Effector memory CD4-positive, alpha-beta T cell (primary cell): ENCODE results near the gene TIMM44.
A peak's percentile ranks its signal among the peaks of the same experiment; 100 is the strongest.

Experiments used
- DNase-seq, 3 donors: peaks; one replicate each; pipeline ENCODE4 v3.0.0-alpha.2; 2020
- H3K27ac ChIP-seq: 2 replicates; pipeline ENCODE4 v1.7.0; 2013; ENCODE audit warnings: mild to moderate bottlenecking, low read length, moderate library complexity; ENCODE audit not compliant: insufficient read depth, poor library complexity, severe bottlenecking
- H3K27me3 ChIP-seq: replicated peaks from 2 replicates; pipeline ENCODE4 v1.7.0; 2013; ENCODE audit warnings: mild to moderate bottlenecking, low read length; ENCODE audit not compliant: insufficient read depth, control insufficient read depth, poor library complexity, severe bottlenecking
- H3K36me3 ChIP-seq: 2 replicates; pipeline ENCODE4 v1.7.0; 2013; ENCODE audit warnings: mild to moderate bottlenecking, low read length, moderate library complexity; ENCODE audit not compliant: control insufficient read depth, insufficient read depth
- H3K4me1 ChIP-seq: 2 replicates; pipeline ENCODE4 v1.7.0; 2013; ENCODE audit warnings: low read length, mild to moderate bottlenecking; ENCODE audit not compliant: control insufficient read depth, insufficient read depth, poor library complexity, severe bottlenecking
- H3K4me3 ChIP-seq: 2 replicates; pipeline ENCODE4 v1.7.0; 2013; ENCODE audit warnings: low read length, low read depth, mild to moderate bottlenecking; ENCODE audit not compliant: insufficient read depth, poor library complexity, severe bottlenecking
- H3K9me3 ChIP-seq: 2 replicates; pipeline ENCODE4 v1.7.0; 2013; ENCODE audit warnings: mild to moderate bottlenecking, low read length, moderate library complexity; ENCODE audit not compliant: control insufficient read depth

Gene TIMM44

GRCh38 chr19:7926021-7926726, 17.3 kb downstream of the TIMM44 start, which contains the start of gene CTXN1:
TSS of gene CTXN1 (minus strand) at chr19:7926135. CDS start at chr19:7925538, 597 bp downstream.
- DNase-seq, result peak; percentile 66 to 71 (median 70)
- H3K4me1 ChIP-seq, result peaks cover 24% of the 10 kb centered on the region
- no peaks in the 10 kb centered on the region for H3K9me3 ChIP-seq
- H3K36me3 ChIP-seq, result peaks cover 23% of the 10 kb centered on the region
- no peaks in the 10 kb centered on the region for H3K27me3 ChIP-seq
- no peak within 1 kb of the TSS for H3K27ac ChIP-seq
- H3K4me3 ChIP-seq, result peak within 1 kb of the TSS; percentile 35

- no peak overlapping the region for H3K27ac ChIP-seq
- peaks cover 15% of the 10 kb centered on the region for H3K36me3 ChIP-seq
- peak; percentile 52 to 60 (median 54) for DNase-seq
- H3K9me3 ChIP-seq, result no peaks in the 10 kb centered on the region
- H3K4me1 ChIP-seq, result peaks cover 28% of the 10 kb centered on the region
- H3K4me3 ChIP-seq, result peak overlapping the region; percentile 35
- H3K27me3 ChIP-seq, result no peaks in the 10 kb centered on the region
These were observed 18.2 kb downstream of the TIMM44 start for GRCh38 chr19:7925171-7925851.

- Histone ChIP-seq H3K9me3 (no peaks in the 10 kb centered on the region), H3K27me3 (no peaks in the 10 kb centered on the region), H3K27ac (no peak overlapping the region), H3K4me1 (peaks cover 32% of the 10 kb centered on the region), H3K4me3 (peak overlapping the region; percentile 35), H3K36me3 (peaks cover 15% of the 10 kb centered on the region)
- DNase-seq, result no peak
These were observed 18.8 kb downstream of the TIMM44 start for GRCh38 chr19:7924651-7925170.

- Histone ChIP-seq H3K27me3 (peaks cover under 1% of the 10 kb centered on the region), H3K4me1 (peaks cover 34% of the 10 kb centered on the region)
These were observed 19.2 kb downstream of the TIMM44 start for GRCh38 chr19:7924241-7924640.

GRCh38 chr19:7923295-7924191, 19.9 kb downstream of the TIMM44 start:
- no peak overlapping the region for H3K27ac ChIP-seq
- H3K4me1 ChIP-seq, result peaks cover 34% of the 10 kb centered on the region
- no peak for DNase-seq
- H3K36me3 ChIP-seq, result peaks cover 15% of the 10 kb centered on the region
- no peak overlapping the region for H3K4me3 ChIP-seq
- H3K27me3 ChIP-seq, result peaks cover 7% of the 10 kb centered on the region
- no peaks in the 10 kb centered on the region for H3K9me3 ChIP-seq

More at GRCh38 chr19:7924241-7924640, 19.2 kb downstream of the TIMM44 start:
- no peak overlapping the region for H3K4me3 ChIP-seq
- no peak for DNase-seq
- H3K36me3 ChIP-seq, result peaks cover 15% of the 10 kb centered on the region
- no peak overlapping the region for H3K27ac ChIP-seq
- no peaks in the 10 kb centered on the region for H3K9me3 ChIP-seq

GRCh38 chr19:7922836-7923195, 20.6 kb downstream of the TIMM44 start:
- Histone ChIP-seq H3K4me1 (peaks cover 36% of the 10 kb centered on the region), H3K27me3 (peaks cover 11% of the 10 kb centered on the region), H3K27ac (no peak overlapping the region), H3K4me3 (no peak overlapping the region), H3K36me3 (peaks cover 15% of the 10 kb centered on the region), H3K9me3 (no peaks in the 10 kb centered on the region)
- no peak for DNase-seq

- Histone ChIP-seq H3K9me3 (no peaks in the 10 kb centered on the region), H3K27ac (peak overlapping the region; percentile 17), H3K36me3 (peaks cover 15% of the 10 kb centered on the region), H3K4me3 (no peak overlapping the region), H3K4me1 (peaks cover 42% of the 10 kb centered on the region), H3K27me3 (peaks cover 16% of the 10 kb centered on the region)
- DNase-seq, result no peak
These were observed 21.3 kb downstream of the TIMM44 start for GRCh38 chr19:7921967-7922835.

- DNase-seq, result no peak
- peak overlapping the region; percentile 24 for H3K4me3 ChIP-seq
- H3K27ac ChIP-seq, result peak overlapping the region; percentile 54
- H3K27me3 ChIP-seq, result peaks cover 22% of the 10 kb centered on the region
- H3K36me3 ChIP-seq, result peaks cover 15% of the 10 kb centered on the region
- H3K4me1 ChIP-seq, result peaks cover 46% of the 10 kb centered on the region
- no peaks in the 10 kb centered on the region for H3K9me3 ChIP-seq
These were observed 22.0 kb downstream of the TIMM44 start for GRCh38 chr19:7921302-7921966.
